ENCODE data around the gene ADGRG1. TPM values are rescaled to one million over a fixed set of nuclear protein-coding genes. Genes with fewer than 3 reads are reported as not detected.
A peak's percentile ranks its signal among the peaks of the same experiment; 100 is the strongest.

Gene ADGRG1
- polyA plus RNA-seq, 1 of the 3 experiments (the other 2 are of a cell fraction), result 7.4 TPM

DNA sequence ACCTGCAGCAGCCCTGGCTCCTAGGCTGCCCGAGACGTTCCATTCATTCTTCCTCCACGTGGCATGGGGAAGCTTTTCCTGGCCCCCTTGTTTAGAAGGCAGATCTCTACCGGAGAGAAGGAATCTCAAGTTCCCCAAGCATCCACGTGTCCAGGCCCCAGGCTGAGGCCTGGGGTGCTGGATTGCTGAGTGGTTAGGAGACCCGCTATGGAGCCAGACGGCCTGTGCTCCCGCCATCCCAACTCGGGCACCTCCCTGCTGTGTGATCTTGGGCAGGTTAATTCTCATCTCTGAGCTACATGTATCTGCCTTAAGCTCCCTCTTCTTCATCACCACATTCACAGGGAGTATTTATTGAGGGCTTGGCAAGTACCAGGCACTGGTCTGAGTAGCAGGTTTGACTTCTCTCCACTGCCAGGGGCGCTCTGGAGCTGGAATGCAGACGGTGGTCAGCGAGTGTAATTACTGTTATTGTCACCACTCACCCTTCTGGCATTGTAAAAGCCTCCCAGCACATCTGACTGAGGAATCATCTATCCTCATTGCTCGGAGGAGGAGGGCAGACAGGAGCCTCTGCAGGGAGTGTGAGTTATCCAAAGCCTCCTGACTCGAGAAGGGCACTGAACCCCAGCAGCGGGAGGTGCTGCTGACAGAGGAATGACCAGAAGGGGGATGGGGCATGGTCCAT is 1.1 kb upstream of the ADGRG1 start (continued):
- TF ChIP-seq, protein P1, sequence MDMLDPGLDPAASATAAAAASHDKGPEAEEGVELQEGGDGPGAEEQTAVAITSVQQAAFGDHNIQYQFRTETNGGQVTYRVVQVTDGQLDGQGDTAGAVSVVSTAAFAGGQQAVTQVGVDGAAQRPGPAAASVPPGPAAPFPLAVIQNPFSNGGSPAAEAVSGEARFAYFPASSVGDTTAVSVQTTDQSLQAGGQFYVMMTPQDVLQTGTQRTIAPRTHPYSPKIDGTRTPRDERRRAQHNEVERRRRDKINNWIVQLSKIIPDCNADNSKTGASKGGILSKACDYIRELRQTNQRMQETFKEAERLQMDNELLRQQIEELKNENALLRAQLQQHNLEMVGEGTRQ (IDR thresholded peaks at IDR 0.05; ENCODE audit: borderline replicate concordance, low read depth, low read length), result no peak
- TF ChIP-seq MXI1 (IDR thresholded peaks at IDR 0.05; ENCODE audit: low read depth, low read length) (no peak), YY1 (IDR thresholded peaks at IDR 0.05; ENCODE audit: low read depth) (no peak), TCF12 (IDR thresholded peaks at IDR 0.05) (peak; percentile 22; the same call in 1 of the 2 replicates), RAD21 (IDR thresholded peaks at IDR 0.05; ENCODE audit: low read length) (peak; percentile 19; the same call in 1 of the 2 replicates)
- TF ChIP-seq, protein P2, sequence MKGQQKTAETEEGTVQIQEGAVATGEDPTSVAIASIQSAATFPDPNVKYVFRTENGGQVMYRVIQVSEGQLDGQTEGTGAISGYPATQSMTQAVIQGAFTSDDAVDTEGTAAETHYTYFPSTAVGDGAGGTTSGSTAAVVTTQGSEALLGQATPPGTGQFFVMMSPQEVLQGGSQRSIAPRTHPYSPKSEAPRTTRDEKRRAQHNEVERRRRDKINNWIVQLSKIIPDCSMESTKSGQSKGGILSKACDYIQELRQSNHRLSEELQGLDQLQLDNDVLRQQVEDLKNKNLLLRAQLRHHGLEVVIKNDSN (IDR thresholded peaks at IDR 0.05; ENCODE audit: borderline replicate concordance, low read depth), result no peak

DNA sequence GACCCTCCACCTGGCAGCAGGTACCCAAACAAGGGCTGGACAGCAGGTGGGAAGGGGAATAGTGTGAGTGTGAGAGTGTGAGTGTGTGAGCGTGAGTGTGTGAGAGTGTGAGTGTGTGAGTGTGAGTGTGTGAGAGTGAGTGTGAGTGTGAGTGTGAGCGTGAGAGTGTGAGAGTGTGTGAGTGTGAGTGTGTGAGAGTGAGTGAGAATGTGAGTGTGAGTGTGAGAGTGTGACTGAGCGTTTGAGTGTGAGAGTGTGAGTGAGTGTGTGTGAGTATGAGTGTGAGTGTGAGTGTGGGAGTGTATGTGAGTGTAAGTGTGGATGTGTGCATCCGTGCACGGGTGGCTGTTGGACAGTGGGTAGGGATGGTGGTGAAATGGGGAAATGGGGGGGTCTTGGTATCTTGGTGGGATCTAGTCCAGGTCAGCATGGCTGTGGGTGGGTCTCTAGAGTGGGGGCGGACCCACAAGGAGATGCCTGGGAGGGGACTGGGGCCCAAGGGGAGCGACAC is 408 bp downstream of the ADGRG1 start:
- H3K79me2 ChIP-seq (ENCODE audit: insufficient read depth), result no peaks in the 10 kb centered on the region
- WGBS (ENCODE audit: low lambda C conversion rate), result 88% methylated on average over 7 of the region's 7 CpGs
- peak overlapping the region; percentile 57; the same call in 1 of the 2 replicates for H2AFZ ChIP-seq (ENCODE audit: low read depth)
- peak overlapping the region; percentile 86 for H3K4me2 ChIP-seq
- no peaks in the 10 kb centered on the region for H4K20me1 ChIP-seq (ENCODE audit: insufficient read depth)
- H3K27ac ChIP-seq (ENCODE audit: low read depth in 2 of 2, low read length in 1 of 2), result peak overlapping the region in 1 of 2 experiments; percentile 94; a peak in 2 of 4 replicates
- H3F3A ChIP-seq (replicated peaks; ENCODE audit: insufficient read depth), result peaks cover 6% of the 10 kb centered on the region
- no peak for DNase-seq
- H3K27me3 ChIP-seq (ENCODE audit: insufficient read depth), result no peaks in the 10 kb centered on the region
- H3K36me3 ChIP-seq (replicated peaks in 1 of 2; ENCODE audit: control insufficient read depth in 1 of 2, insufficient read depth in 2 of 2, low read length in 1 of 2), result no peaks in the 10 kb centered on the region
- H3K4me1 ChIP-seq (ENCODE audit: control insufficient read depth in 1 of 2, insufficient read depth in 2 of 2, low read depth in 1 of 2, low read length in 1 of 2), result peaks cover 24 to 29% of the 10 kb centered on the region in 2 experiments; a peak in 3 of 4 replicates
- ChIA-PET POLR2A (no interaction called here), CTCF (interaction anchor here (0.6 to 1.7 kb wide), 6 partner anchors 9 to 235 kb away, joined by 3 to 5 read pairs (median 3); no protein-coding TSS in a partner anchor)
- H3K9me2 ChIP-seq, result no peaks in the 10 kb centered on the region
- H3K9ac ChIP-seq, result peak overlapping the region; percentile 64
- H3K9me3 ChIP-seq, result no peaks in the 10 kb centered on the region
- TF ChIP-seq SIN3A (IDR thresholded peaks at IDR 0.05; ENCODE audit: borderline replicate concordance, low read depth, low read length), result no peak
- TF ChIP-seq GABPA (IDR thresholded peaks at IDR 0.05; ENCODE audit: low read depth), result no peak
- TF ChIP-seq, protein P3, sequence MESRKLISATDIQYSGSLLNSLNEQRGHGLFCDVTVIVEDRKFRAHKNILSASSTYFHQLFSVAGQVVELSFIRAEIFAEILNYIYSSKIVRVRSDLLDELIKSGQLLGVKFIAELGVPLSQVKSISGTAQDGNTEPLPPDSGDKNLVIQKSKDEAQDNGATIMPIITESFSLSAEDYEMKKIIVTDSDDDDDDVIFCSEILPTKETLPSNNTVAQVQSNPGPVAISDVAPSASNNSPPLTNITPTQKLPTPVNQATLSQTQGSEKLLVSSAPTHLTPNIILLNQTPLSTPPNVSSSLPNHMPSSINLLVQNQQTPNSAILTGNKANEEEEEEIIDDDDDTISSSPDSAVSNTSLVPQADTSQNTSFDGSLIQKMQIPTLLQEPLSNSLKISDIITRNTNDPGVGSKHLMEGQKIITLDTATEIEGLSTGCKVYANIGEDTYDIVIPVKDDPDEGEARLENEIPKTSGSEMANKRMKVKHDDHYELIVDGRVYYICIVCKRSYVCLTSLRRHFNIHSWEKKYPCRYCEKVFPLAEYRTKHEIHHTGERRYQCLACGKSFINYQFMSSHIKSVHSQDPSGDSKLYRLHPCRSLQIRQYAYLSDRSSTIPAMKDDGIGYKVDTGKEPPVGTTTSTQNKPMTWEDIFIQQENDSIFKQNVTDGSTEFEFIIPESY (IDR thresholded peaks at IDR 0.05; ENCODE audit: borderline replicate concordance, low read depth), result no peak
- no peak for TF ChIP-seq GATA2 (CRISPR knock-in tag; IDR thresholded peaks at IDR 0.05)
- H3K4me3 ChIP-seq (ENCODE audit: low read depth in 2 of 2, low read length in 1 of 2), result peak overlapping the region; percentile 1 to 57; a peak in 3 of 4 replicates
